Activated gamma-delta T cell treated with anti-CD3 and anti-CD28 coated beads, Interleukin-2, amount 50 U/mL, for 16 hours (primary cell): ENCODE data around the gene OR1E2.
"Not testable (repeated sequence)": the region's sequence is repeated elsewhere in the genome, so short reads cannot be mapped to it uniquely, and the experiment has no call there.

ENCODE experiments used
- DNase-seq: peaks from one replicate; pipeline ENCODE4 v3.0.0-alpha.2; 2020; ENCODE audit warnings: low read depth

Gene OR1E2

GRCh38 chr17:3433741-3434140 is at the start of gene OR1E2:
TSS of gene OR1E2 (minus strand) at chr17:3433841. CDS start at chr17:3433841, 0 bp downstream.
- no peak for DNase-seq

GRCh38 chr17:3482852-3483251 is 49.2 kb upstream of the OR1E2 start:
- DNase-seq = no peak

GRCh38 chr17:3479988-3480387 is 46.3 kb upstream of the OR1E2 start:
- no peak for DNase-seq

GRCh38 chr17:3475812-3476610 is 42.4 kb upstream of the OR1E2 start, which contains the start of gene ASPA:
TSS of gene ASPA (plus strand) at chr17:3475997. CDS start at chr17:3476160, 163 bp downstream.
- DNase-seq = no peak

- no peak for DNase-seq
These were observed 41.6 kb upstream of the OR1E2 start for GRCh38 chr17:3475251-3475685.

- no peak for DNase-seq
These were observed 40.6 kb upstream of the OR1E2 start for GRCh38 chr17:3474212-3474611.

- no peak for DNase-seq
These were observed 38.5 kb upstream of the OR1E2 start for GRCh38 chr17:3472137-3472536.

- DNase-seq = no peak
These were observed 38.0 kb upstream of the OR1E2 start, which contains the start of gene SPATA22 for GRCh38 chr17:3471599-3471998. TSS of gene SPATA22 (minus strand) at chr17:3471819. CDS start at chr17:3469325, 2,494 bp downstream.

- DNase-seq = no peak
These were observed 35.9 kb upstream of the OR1E2 start for GRCh38 chr17:3469529-3469928.

- not testable (repeated sequence) for DNase-seq
These were observed 32.7 kb upstream of the OR1E2 start for GRCh38 chr17:3466355-3466754.

GRCh38 chr17:3448059-3448665 is 14.5 kb upstream of the OR1E2 start:
- DNase-seq = no peak

GRCh38 chr17:3447625-3448024 is 14.0 kb upstream of the OR1E2 start:
- no peak for DNase-seq

GRCh38 chr17:3440451-3440850 is 6.8 kb upstream of the OR1E2 start:
- DNase-seq = no peak

GRCh38 chr17:3438368-3438767 is 4.7 kb upstream of the OR1E2 start:
- no peak for DNase-seq

GRCh38 chr17:3433215-3433614 is 426 bp downstream of the OR1E2 start:
- DNase-seq = not testable (repeated sequence)

- DNase-seq = no peak
These were observed 15.4 kb downstream of the OR1E2 start for GRCh38 chr17:3418222-3418621.

- DNase-seq = no peak
These were observed 18.0 kb downstream of the OR1E2 start for GRCh38 chr17:3415610-3416009.

GRCh38 chr17:3412216-3412615 is 21.4 kb downstream of the OR1E2 start:
- not testable (repeated sequence) for DNase-seq

GRCh38 chr17:3411070-3411469 is 22.6 kb downstream of the OR1E2 start, which contains the start of gene OR3A3:
TSS of gene OR3A3 (plus strand) at chr17:3411370.
- no peak for DNase-seq

- DNase-seq = not testable (repeated sequence)
These were observed 29.8 kb downstream of the OR1E2 start for GRCh38 chr17:3403856-3404255.

- no peak for DNase-seq
These were observed 31.9 kb downstream of the OR1E2 start for GRCh38 chr17:3401786-3402185.

GRCh38 chr17:3400055-3400454 is 33.6 kb downstream of the OR1E2 start:
- DNase-seq = no peak

- no peak for DNase-seq
These were observed 35.3 kb downstream of the OR1E2 start, which contains the start of gene OR1E1 for GRCh38 chr17:3398310-3398709. TSS of gene OR1E1 (minus strand) at chr17:3398410. CDS start at chr17:3398410, 0 bp downstream.
